Measurements from ENCODE around the gene MYH6.

MYH6 gene

DNA sequence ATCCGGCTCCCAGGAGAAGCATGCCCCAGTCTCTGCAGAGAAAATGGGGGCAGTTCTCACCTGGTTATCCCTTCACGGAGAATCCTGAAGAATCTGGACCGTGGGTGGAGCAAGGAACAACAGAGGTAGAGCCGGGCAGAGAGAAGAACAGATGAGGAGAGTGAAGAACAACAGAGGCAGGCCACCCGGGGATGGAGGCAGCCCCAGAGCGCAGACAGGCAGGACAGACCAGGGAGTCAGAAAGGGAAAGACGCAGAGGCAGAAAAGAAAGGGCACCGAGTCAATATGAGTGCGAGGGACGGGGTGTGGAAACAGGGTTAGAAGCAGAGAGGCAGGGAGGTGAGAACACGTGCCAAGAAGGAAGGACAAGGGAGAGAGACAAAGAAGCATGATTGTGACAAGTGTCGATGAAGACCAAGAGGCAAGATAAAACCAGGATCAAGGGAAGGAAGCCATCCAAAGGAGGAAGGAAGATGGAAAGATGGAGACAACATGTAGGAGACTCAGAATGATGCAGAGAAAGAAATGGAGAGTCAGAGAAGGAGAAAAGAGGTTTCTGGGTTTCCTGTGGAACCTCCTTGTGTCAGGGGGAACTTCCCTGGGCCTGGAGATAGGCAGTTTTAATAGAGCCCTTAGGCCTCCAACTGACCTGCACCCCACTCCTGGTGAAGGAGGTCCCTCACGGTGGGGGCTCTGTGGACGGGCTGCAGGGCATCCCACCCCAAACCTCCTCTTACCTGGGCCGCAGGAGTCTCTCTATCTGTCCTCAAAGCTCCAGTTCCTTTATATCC is at the start of gene MYH6:
TSS of gene MYH6 (minus strand) at position 758 of the 791 bp plus-strand sequence. CDS start 1,050 bp downstream, outside the sequence.
- DNase-seq: no peak

- peak in 1 of 3 experiments; percentile 19 for DNase-seq
Observed at GRCh38 chr14:23456883-23457586, 49.0 kb upstream of the MYH6 start.

- DNase-seq: peak in 1 of 3 experiments; percentile 24
Observed at GRCh38 chr14:23454445-23454856, 46.4 kb upstream of the MYH6 start.

DNA sequence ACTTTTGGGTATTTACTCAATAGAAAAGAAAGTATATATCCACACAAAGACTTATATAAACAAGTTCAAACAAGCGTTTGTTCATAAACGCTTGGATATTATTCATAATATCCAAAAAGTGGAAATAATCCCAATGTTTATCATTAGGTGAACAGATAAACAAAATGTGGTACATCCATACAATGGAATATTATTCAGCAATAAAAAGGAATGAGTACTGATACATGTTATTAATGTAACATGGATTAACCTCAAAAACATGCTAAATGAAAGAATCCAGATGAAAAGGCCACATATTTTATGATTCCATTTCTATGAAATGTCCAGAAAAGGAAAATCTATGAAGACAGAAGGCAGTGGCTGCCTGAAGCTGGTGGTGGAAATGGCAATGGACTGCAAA is 44.2 kb upstream of the MYH6 start:
- no peak for DNase-seq

GRCh38 chr14:23450379-23450778 is 42.3 kb upstream of the MYH6 start:
- DNase-seq: no peak

DNA sequence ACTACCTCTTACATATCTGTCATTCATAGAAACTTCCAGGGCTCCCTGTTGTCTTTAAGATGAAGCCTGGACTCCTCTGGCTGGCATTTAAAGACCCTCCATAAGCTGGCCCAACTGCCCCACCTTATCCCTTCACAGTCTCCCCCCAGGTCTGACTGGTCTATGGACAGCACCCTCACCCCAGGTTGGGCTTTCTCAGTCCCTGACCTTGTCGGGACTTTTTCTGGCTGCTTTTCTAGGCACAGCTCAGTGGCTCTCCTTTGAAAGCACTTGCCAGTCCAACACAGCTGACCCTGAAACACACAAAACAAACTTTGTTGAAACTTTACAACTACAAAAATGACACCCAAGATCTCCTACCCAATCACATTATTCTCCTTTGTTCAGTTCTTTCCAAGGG is 41.2 kb upstream of the MYH6 start:
- DNase-seq: no peak

DNA sequence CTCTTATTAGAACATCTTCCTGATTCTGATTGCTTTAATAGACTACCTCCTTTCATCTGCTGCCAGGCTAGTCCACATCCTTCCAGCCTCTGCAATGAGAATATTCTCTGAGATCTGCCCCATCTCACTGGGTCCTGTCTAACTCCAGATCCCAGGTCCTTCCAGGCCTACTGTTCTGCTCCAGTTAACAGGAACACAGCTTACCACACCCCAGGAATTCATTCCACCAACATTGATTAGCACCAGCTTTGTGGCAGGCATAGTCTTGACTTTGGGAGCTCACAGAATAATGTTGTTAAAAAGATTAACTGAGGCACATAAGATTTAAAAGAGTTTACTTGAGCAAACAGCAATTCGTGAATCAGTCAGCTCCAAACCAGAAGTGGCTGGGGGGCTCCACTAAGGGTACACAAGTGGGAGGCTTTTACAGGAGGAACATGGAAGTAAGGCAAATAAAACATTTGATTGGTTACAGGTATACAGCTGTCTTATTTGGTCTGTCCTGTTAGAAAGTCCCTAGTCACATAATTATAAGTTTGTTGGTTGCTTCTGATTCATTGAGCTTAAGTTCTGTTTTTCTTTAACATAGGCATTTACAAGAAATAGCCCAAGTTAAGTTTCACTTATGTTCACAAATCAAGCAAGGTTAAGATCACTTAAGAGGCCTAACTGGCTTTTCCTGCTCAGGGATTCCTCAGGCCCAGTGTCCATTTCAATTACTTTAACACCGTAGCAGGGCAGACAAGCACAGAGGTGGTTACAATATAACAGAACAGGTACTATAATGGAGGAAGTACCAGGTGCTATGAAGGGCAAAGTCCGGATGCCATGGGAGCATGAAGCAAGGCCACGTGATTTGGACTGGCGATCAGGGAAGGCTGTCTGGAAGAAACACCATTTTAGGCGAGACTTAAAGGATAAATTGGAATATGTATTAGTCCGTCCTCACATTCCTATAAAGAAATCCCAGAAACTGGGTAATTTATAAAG is 39.6 kb upstream of the MYH6 start:
- no peak for DNase-seq

DNA sequence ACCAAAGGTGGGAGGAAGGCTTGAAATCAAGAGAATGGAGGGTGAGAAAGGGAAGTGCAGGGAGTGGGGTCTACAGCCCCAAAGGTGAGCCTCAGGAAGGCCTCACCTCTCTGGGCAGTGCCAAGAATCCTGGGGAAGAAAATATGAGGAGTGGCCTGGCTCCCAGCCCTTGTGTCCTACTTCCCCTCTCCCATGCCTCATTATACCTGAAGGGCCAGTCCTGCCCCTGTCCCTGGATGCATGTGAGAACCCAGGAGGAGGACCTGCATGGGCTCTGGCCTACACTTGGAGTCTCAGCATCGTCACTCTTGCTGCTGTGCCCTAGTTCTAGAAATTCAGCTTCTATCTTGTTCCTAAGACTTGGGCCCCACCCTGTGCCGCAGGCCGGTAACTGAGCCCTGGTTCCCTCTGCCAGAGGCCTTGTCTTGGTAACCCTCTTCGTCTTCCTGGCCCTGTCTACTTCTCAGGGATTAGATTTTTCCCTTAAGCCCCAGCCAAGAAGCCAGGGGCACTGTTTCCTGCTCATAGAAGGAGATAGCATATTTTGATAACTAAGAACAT is 38.3 kb upstream of the MYH6 start:
- no peak for DNase-seq

GRCh38 chr14:23445773-23446172 is 37.7 kb upstream of the MYH6 start:
- no peak for DNase-seq

DNA sequence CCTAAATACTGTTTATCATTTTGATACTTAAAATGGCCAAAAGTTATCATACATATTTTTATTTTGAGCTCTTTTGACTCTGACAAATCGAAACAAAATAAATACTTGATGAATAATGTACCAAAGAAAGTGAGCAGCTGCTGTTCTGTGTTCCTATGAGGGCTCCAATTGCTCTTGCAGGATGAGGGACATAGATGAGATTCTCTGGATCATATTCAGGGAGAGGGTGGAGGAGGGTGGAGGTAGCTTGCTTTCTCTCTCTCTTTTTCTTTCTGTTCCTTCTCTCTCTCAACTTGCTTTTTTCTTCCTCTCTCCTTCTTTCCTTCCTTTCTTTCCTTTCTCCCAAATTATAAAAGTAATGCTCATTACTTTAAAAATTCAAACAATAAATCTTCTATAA is 36.2 kb upstream of the MYH6 start:
- DNase-seq: no peak

DNA sequence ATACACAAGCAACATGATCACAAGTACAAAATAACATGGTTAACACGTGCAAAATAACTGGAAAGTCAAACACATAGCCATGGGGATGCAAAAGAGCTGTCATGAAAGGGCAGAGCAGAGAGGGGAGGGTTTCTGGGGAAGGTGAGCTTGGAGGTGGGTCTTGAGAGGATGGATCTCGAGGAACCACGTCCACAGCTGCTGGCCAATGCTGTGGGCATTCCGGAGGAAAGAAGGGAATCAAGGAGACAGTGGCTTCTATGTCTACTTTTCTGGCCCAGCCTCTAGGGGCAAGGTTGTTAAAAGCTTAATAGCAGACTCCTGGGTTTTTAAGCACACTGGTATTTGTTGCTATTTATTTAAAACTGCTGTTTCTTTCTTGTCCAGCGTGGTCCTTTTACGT is 35.8 kb upstream of the MYH6 start:
- DNase-seq: no peak

GRCh38 chr14:23443411-23443812 is 35.3 kb upstream of the MYH6 start:
- no peak for DNase-seq

GRCh38 chr14:23442721-23443356 is 34.8 kb upstream of the MYH6 start:
- no peak for DNase-seq

- no peak for DNase-seq
Observed at GRCh38 chr14:23441076-23441475, 33.0 kb upstream of the MYH6 start.

GRCh38 chr14:23439107-23439835 is 31.2 kb upstream of the MYH6 start:
- no peak for DNase-seq

- DNase-seq: no peak
Observed at GRCh38 chr14:23438101-23438971, 30.3 kb upstream of the MYH6 start.

DNA sequence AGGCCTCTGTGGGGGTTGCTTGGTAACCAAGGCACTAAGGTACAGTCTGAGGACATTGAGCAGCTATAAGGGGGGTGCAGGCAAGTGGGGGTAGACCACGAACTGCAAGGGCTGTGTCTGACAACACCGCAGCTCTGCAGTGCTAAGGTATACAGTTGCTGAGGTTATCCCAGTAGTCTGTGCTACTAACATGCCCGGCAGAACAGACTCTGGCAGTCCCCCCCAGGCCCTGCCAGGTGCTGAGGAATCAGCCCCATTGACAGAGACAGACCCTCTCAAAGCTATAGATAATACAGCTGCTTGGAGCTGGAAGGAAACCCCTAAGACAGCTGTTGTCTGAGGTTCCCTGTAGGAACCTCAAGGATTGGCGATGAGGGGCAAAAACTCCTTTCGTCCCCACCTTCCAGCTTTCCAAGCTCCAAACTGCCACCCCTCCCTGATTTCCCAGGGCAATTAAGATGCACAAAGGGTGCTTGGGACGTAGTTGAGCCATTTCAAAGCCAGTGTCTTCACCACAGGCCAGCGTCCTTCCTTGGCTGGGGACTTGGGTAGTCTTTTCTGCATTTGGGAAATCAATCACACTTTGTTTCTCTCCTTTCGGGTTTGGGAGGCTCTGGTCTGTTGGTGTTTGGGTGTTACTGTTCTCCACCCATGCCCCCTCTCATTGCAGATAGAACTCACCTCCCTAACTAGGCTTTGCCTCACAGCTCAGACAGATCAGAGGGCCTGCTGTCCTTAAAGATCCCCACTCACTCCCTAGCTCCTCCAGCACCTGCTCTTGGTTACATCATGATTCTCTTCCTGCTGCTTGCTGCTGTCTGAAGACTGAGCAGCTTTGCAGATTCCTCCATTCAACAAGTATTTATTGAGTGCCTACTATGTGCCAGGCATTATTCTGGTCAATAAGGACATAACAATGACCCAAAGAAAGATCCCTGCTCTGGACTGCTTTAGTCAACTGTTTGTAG is 29.3 kb upstream of the MYH6 start:
- DNase-seq: no peak

- DNase-seq: peak in 2 of 3 experiments; percentile 33 to 75
Observed at GRCh38 chr14:23436327-23437132, 28.5 kb upstream of the MYH6 start.

All from NCI-H1417 (cell line).